Peyer's patch (tissue), 4 donors: ENCODE data around the gene OR6V1.

Experiments
- CTCF ChIP-seq, 6 experiments: fragments of 450-650 bp in 4 of 6; fragments of 200-600 bp in 2 of 6; sonication (generic) in 1 of 6; IDR thresholded peaks; one replicate each; pipeline ENCODE4 v1.5.1; 2017 to 2019; ENCODE audit warnings: antibody characterized with exemption in 6 of 6, mild to moderate bottlenecking in 3 of 6, moderate library complexity in 1 of 6
- POLR2A ChIP-seq, 2 donors: fragments of 450-650 bp; IDR thresholded peaks; one replicate each; pipeline ENCODE4 v1.5.1; 2017; ENCODE audit warnings: antibody characterized with exemption in 2 of 2, mild to moderate bottlenecking in 2 of 2, moderate library complexity in 2 of 2

- no peak for TF ChIP-seq CTCF (IDR thresholded peaks at IDR 0.05)
- TF ChIP-seq POLR2A (IDR thresholded peaks at IDR 0.05), result no peak
Measured at GRCh38 chr7:143055754-143056153, 3.6 kb downstream of the OR6V1 start.
